Measurements from ENCODE around the gene COX7A2L.
"Not testable (repeated sequence)": the region's sequence is repeated elsewhere in the genome, so short reads cannot be mapped to it uniquely, and the experiment has no call there.

COX7A2L gene

DNA sequence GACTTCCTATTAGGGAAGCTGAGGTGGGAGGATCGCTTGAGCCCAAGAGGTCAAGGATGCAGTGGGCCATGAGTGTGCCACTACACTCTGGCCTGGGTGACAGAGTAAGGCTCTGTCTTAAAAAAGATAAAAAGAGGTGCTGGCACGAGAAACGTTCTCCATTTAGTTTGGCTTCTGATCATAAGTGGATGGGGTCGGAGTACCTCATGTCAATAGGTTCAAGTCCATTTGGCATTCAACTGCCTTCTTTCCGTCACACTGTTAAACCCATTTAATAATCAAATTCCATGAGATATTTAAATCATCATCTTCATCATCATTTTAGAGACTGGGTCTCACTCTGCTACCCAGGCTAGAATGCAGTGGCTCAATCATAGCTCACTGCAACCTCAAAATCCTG is 9.2 kb downstream of the COX7A2L start:
- Histone ChIP-seq H3K27ac (ENCODE audit: low read depth, low read length) (no peak overlapping the region), H3K4me3 (ENCODE audit: insufficient read depth, low read length, poor library complexity, severe bottlenecking) (no peak overlapping the region), H3F3A (ENCODE audit: insufficient read depth) (0 out of 2 replicates have a peak, but pooled peaks cover 5% of the 10 kb centered on the region), H3K27me3 (ENCODE audit: low read length) (no peaks in the 10 kb centered on the region), H3K9ac (ENCODE audit: low read length) (no peak overlapping the region), H3K9me3 (ENCODE audit: insufficient read depth, low read length) (no peaks in the 10 kb centered on the region), H3K79me2 (ENCODE audit: insufficient read depth, low read length) (peaks cover 75% of the 10 kb centered on the region), H3K36me3 (ENCODE audit: low read length) (no peaks in the 10 kb centered on the region), H3K9me2 (replicated peaks; ENCODE audit: insufficient read depth, low read length) (no peaks in the 10 kb centered on the region), H2AFZ (ENCODE audit: low read depth, low read length, severe bottlenecking) (no peak overlapping the region), H3K4me2 (ENCODE audit: low read depth, low read length, poor library complexity, severe bottlenecking) (no peak overlapping the region), H4K20me1 (ENCODE audit: low read depth, low read length) (0 out of 2 replicates have a peak, but pooled peaks cover 3% of the 10 kb centered on the region)
- TF ChIP-seq, protein P1, sequence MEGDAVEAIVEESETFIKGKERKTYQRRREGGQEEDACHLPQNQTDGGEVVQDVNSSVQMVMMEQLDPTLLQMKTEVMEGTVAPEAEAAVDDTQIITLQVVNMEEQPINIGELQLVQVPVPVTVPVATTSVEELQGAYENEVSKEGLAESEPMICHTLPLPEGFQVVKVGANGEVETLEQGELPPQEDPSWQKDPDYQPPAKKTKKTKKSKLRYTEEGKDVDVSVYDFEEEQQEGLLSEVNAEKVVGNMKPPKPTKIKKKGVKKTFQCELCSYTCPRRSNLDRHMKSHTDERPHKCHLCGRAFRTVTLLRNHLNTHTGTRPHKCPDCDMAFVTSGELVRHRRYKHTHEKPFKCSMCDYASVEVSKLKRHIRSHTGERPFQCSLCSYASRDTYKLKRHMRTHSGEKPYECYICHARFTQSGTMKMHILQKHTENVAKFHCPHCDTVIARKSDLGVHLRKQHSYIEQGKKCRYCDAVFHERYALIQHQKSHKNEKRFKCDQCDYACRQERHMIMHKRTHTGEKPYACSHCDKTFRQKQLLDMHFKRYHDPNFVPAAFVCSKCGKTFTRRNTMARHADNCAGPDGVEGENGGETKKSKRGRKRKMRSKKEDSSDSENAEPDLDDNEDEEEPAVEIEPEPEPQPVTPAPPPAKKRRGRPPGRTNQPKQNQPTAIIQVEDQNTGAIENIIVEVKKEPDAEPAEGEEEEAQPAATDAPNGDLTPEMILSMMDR (IDR thresholded peaks at IDR 0.05; ENCODE audit: insufficient read depth, low read length, poor library complexity, severe bottlenecking): no peak
- no peak for TF ChIP-seq EZH2phosphoT487 (conservative IDR thresholded peaks at IDR 0.05; ENCODE audit: low read length)

DNA sequence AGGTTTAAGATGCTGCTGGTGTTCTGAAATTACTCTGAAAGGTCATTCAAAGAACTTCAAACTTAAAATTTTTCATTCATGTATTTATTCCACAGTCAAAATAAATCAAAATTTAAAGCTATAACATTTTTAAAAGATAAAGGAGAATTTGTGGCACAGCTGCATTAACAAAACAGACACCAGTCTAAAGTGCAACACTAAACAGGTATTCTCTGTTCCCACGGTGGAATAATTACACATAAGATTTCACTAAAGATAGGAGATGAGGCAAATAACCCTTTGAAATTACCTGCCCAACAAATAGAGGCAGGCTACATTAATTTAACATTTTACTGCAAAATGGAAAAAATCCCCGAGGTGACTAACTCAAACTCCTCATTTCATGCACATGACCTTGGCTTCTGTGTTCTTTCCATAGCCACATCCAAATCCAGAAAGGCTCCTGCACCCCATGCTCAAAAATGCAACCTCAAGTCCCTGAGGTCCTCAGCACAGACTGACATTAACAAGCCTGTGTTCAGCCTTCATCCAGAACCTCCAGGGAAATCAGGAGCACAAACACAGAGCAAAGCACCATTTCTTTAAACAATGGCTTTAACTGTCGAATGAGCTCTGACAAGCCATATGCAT is 10.5 kb downstream of the COX7A2L start:
- Histone ChIP-seq H3K79me2 (ENCODE audit: insufficient read depth, low read length) (peaks cover 62% of the 10 kb centered on the region), H3K9me3 (ENCODE audit: insufficient read depth, low read length) (no peaks in the 10 kb centered on the region), H3K27ac (ENCODE audit: low read depth, low read length) (no peak overlapping the region), H3K4me2 (ENCODE audit: low read depth, low read length, poor library complexity, severe bottlenecking) (no peak overlapping the region), H3K36me3 (ENCODE audit: low read length) (no peaks in the 10 kb centered on the region), H3K4me3 (ENCODE audit: insufficient read depth, low read length, poor library complexity, severe bottlenecking) (no peak overlapping the region), H3K9me2 (replicated peaks; ENCODE audit: insufficient read depth, low read length) (no peaks in the 10 kb centered on the region), H3F3A (ENCODE audit: insufficient read depth) (0 out of 2 replicates have a peak, but pooled peaks cover 5% of the 10 kb centered on the region), H3K9ac (ENCODE audit: low read length) (no peak overlapping the region), H3K27me3 (ENCODE audit: low read length) (no peaks in the 10 kb centered on the region), H4K20me1 (ENCODE audit: low read depth, low read length) (0 out of 2 replicates have a peak, but pooled peaks cover 3% of the 10 kb centered on the region), H2AFZ (ENCODE audit: low read depth, low read length, severe bottlenecking) (no peak overlapping the region)
- TF ChIP-seq EZH2phosphoT487 (conservative IDR thresholded peaks at IDR 0.05; ENCODE audit: low read length): no peak
- TF ChIP-seq, protein P1 (IDR thresholded peaks at IDR 0.05; ENCODE audit: insufficient read depth, low read length, poor library complexity, severe bottlenecking): no peak

DNA sequence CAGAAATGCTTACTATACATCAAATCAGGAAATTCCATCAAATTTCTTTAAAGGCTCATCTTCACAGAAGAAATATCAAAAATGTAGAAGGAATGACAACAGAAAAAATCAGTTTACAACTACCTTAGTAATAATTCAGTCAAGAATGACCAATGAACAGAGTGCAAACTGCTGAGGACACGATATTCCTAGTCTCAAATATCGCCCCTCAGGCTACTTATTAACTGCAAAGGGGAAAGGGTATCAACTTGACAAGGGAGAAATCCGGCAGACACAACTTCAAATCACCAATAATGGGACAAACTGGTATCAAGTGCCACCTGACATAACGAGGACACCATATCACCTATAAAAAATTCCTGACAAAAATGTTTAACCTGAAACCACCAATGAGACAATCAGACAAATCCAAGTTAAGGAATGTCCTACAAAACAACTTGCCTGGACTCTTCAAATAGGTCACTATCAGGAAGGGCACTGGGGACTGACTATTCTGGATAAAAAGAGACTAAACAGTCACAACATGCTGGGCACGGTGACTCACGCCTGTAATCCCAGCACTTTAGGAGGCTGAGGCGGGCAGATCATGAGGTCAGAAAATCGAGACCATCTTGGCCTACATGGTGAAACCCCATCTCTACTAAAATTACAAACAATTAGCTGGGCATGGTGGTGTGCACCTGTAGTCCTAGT is 12.8 kb downstream of the COX7A2L start:
- Histone ChIP-seq H2AFZ (ENCODE audit: low read depth, low read length, severe bottlenecking) (no peak overlapping the region), H3K27me3 (ENCODE audit: low read length) (no peaks in the 10 kb centered on the region), H3F3A (ENCODE audit: insufficient read depth) (no peaks in the 10 kb centered on the region), H3K9ac (ENCODE audit: low read length) (no peak overlapping the region), H4K20me1 (ENCODE audit: low read depth, low read length) (0 out of 2 replicates have a peak, but pooled peaks cover 3% of the 10 kb centered on the region), H3K9me2 (replicated peaks; ENCODE audit: insufficient read depth, low read length) (no peaks in the 10 kb centered on the region), H3K79me2 (ENCODE audit: insufficient read depth, low read length) (peaks cover 50% of the 10 kb centered on the region), H3K36me3 (ENCODE audit: low read length) (no peaks in the 10 kb centered on the region), H3K9me3 (ENCODE audit: insufficient read depth, low read length) (no peaks in the 10 kb centered on the region), H3K4me3 (ENCODE audit: insufficient read depth, low read length, poor library complexity, severe bottlenecking) (no peak overlapping the region), H3K4me2 (ENCODE audit: low read depth, low read length, poor library complexity, severe bottlenecking) (no peak overlapping the region), H3K27ac (ENCODE audit: low read depth, low read length) (no peak overlapping the region)
- TF ChIP-seq, protein P1 (IDR thresholded peaks at IDR 0.05; ENCODE audit: insufficient read depth, low read length, poor library complexity, severe bottlenecking): no peak
- no peak for TF ChIP-seq EZH2phosphoT487 (conservative IDR thresholded peaks at IDR 0.05; ENCODE audit: low read length)

DNA sequence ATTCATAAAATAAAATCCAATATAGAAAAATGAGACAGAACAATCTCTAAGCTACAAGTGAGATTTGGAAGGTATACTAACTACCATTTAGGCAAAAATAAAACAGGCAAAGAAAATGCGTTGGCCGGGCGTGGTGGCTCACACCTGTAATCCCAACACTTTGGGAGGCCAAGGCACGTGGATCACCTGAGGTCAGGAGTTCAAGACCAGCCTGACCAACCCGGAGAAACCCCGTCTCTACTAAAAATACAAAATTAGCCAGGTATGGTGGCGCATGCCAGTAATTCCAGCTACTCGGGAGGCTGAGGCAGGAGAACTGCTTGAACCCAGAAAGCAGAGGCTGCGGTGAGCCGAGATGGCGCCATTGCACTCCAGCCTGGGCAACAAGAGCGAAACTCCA is 13.5 kb downstream of the COX7A2L start:
- H3K4me3 ChIP-seq (ENCODE audit: insufficient read depth, low read length, poor library complexity, severe bottlenecking); H3K36me3 ChIP-seq (ENCODE audit: low read length); H3K27me3 ChIP-seq (ENCODE audit: low read length); H3F3A ChIP-seq (ENCODE audit: insufficient read depth); H3K27ac ChIP-seq (ENCODE audit: low read depth, low read length); H2AFZ ChIP-seq (ENCODE audit: low read depth, low read length, severe bottlenecking); H3K9me3 ChIP-seq (ENCODE audit: insufficient read depth, low read length); H3K4me2 ChIP-seq (ENCODE audit: low read depth, low read length, poor library complexity, severe bottlenecking); H3K9me2 ChIP-seq (replicated peaks; ENCODE audit: insufficient read depth, low read length); H4K20me1 ChIP-seq (ENCODE audit: low read depth, low read length); H3K9ac ChIP-seq (ENCODE audit: low read length): not testable (repeated sequence)
- H3K79me2 ChIP-seq (ENCODE audit: insufficient read depth, low read length): peaks cover 50% of the 10 kb centered on the region

DNA sequence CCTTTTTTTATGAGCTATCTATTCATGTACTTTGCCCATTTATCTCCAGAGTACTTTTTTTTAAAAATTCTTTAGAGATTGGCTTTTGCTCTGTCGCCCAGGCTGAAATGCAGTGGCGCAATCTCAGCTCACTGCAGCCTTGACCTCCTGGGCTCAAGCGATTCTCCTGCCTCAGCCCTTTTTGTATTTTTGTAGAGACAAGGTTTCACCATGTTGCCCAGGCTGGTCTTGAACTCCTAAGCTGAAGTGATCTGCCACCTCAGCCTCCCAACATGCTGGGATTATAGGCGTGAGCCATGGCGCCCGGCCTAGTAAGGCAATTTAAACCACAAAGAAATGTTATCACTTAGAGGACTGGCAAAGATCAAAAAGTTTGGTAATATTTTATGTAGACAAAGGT is 14.2 kb downstream of the COX7A2L start:
- H3K27me3 ChIP-seq (ENCODE audit: low read length); H3K4me2 ChIP-seq (ENCODE audit: low read depth, low read length, poor library complexity, severe bottlenecking); H2AFZ ChIP-seq (ENCODE audit: low read depth, low read length, severe bottlenecking); H4K20me1 ChIP-seq (ENCODE audit: low read depth, low read length); H3K27ac ChIP-seq (ENCODE audit: low read depth, low read length); H3K36me3 ChIP-seq (ENCODE audit: low read length); H3K9me2 ChIP-seq (replicated peaks; ENCODE audit: insufficient read depth, low read length); H3K9me3 ChIP-seq (ENCODE audit: insufficient read depth, low read length); H3K9ac ChIP-seq (ENCODE audit: low read length); H3K4me3 ChIP-seq (ENCODE audit: insufficient read depth, low read length, poor library complexity, severe bottlenecking); H3F3A ChIP-seq (ENCODE audit: insufficient read depth): not testable (repeated sequence)
- H3K79me2 ChIP-seq (ENCODE audit: insufficient read depth, low read length): peaks cover 43% of the 10 kb centered on the region

Data from SU-DHL-6 (cell line).